T47D (cell line): ENCODE data around the gene CEP131.

Source experiments
- DNase-seq, 2 experiments: peaks; one replicate each; pipeline versions ENCODE4 v3.0.0 to v3.0.0-alpha.2; 2011 to 2012; ENCODE audit warnings: low read depth in 1 of 2, low spot score in 1 of 2
- JUND ChIP-seq: IDR thresholded peaks from 2 replicates; pipeline ENCODE4 v1.6.1; 2012; ENCODE audit warnings: low read depth
- in situ Hi-C: cut with HindIII; loops from 2 replicates; pipeline ENCODE4 v1.10.0; 2016; ENCODE audit warnings: low sequenced_read_pairs, low pct_unique_long_range_greater_than_20kb

Gene CEP131

DNA sequence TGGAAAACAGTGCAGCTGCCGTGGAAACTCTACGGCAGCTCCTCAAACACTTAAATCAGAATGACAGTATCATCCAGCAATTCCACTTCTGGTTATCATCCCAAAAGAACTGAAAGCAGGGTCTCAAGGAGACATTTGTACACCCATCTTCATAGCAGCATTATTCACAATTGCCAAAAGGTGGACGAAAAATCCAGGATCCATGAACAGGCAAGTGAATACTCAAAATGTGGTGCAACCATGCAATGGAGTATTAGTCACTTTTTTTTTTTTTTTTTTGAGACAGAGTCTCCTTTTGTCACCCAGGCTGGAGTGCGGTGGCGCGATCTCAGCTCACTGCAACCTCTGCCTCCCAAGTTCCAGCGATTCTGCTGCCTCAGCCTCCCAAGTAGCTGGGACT is 46.1 kb downstream of the CEP131 start:
- no peak for DNase-seq
- no peak for TF ChIP-seq JUND
- in situ Hi-C loops: no loop called here

DNA sequence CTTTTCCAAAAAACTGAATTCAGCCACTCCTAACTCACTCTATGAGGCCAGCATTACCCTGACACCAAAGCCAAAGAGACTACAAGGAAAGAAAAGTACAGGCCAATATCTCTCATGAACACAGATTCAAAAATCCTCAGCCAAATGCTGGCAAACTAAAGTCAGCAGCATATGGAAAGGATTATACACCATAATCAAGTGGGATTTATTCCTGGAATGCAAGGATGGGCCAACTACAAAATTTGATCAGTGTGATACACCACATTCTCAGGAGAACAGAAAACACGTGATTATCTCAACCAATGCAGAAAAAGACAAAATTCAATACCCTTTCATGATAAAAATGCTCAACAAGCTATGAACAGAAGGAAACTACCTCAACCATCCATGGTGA is 49.0 kb downstream of the CEP131 start:
- DNase-seq: no peak
- in situ Hi-C loops: no loop called here
- no peak for TF ChIP-seq JUND

DNA sequence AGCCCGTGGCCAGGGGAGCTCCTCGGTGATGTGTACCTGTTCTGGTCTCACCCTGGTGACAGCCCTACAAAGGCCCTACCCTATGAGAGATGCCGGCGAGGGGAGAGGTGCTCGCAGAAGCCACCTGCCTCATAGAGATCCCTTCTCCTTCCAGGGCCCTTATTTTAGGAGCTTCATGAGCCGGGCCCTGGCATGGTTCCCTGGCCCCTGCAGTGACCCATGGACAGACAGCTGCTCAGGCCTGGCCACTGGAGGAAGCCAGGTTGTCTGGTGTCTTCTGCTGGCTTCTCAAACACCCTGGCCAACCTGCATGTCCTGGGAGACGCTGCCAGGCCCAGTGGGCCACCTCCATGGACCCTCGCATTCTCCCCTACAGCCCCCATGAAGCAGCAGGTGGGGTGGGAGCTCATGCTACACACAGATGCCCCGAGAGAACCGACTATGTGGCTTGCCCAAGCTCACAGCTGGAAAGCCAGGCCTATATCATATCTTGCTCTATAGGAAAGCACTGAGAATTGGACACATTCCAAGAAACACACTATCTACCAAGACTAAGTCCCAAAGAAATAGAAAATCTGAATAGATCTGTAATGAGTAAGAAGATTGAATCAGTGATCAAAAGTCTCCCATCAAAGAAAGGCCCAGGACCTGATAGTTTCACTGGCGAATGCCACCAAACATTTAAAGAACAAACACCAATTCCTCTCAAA is 49.6 kb downstream of the CEP131 start:
- DNase-seq: no peak
- TF ChIP-seq JUND: no peak
- in situ Hi-C loops: no loop called here

DNA sequence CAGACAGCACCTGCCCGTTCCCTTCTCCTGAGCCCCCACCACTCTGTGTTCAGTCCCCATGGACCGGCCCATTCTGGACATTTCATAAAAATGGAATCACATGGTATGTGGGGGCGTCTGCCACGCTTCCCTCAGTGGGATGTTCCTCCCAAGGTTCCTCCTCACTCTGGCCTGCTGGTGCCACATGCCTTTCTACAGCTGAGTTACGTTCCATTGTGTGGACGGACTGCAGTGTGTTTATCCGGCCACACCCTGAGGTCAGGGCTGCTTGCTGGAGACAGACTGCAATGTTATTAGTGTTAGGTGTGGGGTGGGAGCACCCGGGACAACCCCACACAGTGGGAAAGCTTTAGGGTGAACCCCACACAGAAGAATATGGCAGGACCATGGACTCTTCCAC is 50.8 kb downstream of the CEP131 start:
- in situ Hi-C loops: no loop called here
- no peak for TF ChIP-seq JUND
- no peak for DNase-seq

DNA sequence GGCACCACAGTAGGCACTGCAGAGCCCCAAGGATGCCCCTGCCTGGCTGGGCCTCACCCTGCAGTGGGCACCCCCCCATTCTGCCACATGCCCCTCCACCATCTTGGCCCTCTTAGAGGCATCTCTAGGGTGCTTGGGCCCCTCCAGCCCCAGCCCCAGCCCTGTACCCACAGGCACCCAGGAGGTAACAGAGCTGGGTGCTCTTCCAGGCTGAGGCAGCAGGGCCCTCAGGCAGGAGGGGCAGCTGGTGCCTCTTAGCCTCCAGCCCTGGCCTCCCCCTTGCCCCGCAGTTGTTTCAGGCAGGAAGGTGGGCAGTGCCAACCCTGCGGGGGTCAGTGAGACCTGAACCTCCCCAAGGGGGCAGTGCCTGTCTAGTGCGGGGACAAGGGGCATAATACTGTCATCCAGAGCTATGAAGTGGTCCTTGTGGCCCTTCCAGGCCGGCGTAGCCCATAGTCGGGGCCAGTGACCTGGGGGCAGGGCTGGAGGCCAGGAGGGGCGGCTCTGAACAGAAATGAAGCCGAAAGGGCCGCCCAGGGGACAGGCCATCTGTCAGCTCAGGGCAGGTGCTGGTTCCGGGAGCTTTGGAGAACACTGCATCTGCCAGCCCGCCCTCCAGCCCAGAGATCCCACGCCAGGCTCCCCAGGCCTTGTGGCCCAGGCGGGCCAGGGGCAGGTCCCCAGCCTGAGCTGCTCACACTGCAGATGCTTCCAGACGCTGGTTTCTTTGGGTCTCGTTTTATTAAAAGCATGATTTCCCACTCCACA is 51.9 kb downstream of the CEP131 start:
- in situ Hi-C loops: no loop called here
- TF ChIP-seq JUND: no peak
- DNase-seq: no peak

DNA sequence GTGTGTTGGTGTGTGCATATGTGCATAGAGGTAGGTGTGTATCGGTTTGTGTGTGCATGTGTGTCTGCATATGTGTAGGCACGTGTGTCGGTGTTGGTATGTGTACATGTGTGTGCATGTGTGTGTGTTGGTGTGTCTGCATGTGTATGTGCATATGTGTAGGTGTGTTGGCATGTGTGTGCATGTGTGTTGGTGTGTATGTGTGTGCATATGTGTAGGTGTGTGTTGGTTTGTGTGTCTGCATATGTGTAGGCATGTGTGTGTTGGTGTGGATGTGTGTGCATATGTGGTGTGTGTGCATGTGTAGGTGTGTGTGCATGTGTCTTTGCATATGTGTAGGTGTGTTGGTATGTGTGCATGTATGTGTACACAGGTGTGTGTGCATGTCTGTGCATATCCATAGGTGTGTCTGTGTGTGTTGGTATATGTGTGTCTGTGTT is 52.9 kb downstream of the CEP131 start:
- in situ Hi-C loops: no loop called here
- no peak for DNase-seq
- TF ChIP-seq JUND: no peak

DNA sequence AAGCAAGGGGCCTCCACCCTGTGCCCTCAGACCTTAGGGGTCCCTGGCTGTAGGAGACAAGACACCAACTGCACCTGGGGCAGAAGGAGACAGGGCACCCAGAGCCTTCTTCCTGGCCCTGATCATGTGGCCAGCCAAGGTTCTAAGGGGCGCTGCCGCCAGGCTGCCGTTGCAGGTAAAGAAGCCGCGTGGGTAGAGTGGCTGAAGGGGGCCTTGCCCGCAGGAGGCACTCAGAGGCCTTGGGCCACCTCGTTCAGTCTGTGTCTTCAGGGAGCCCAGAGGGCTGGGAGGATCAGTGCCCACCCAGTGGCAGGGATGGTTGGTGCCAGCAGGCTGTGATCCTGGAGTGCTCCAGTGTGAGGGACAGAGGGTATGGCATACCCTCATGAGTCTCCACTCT is 55.1 kb downstream of the CEP131 start:
- TF ChIP-seq JUND: no peak
- DNase-seq: no peak
- in situ Hi-C loops: no loop called here

DNA sequence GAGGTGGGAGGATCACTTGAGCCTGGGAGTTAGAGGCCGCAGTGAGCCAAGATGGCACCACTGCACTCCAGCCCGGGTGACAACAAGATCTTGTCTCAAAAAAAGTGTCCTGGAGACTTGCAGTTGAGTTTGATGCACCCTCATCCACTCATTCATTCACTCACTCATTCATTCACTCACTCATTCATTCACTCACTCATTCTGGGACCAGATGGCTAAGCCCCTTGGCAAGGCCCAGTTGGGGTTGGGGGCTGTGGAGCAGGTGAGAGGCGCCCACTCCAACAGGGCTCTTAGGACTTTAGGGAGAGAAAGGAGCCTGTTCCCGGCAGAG is 55.6 kb downstream of the CEP131 start:
- no peak for DNase-seq
- in situ Hi-C loops: no loop called here
- no peak for TF ChIP-seq JUND

DNA sequence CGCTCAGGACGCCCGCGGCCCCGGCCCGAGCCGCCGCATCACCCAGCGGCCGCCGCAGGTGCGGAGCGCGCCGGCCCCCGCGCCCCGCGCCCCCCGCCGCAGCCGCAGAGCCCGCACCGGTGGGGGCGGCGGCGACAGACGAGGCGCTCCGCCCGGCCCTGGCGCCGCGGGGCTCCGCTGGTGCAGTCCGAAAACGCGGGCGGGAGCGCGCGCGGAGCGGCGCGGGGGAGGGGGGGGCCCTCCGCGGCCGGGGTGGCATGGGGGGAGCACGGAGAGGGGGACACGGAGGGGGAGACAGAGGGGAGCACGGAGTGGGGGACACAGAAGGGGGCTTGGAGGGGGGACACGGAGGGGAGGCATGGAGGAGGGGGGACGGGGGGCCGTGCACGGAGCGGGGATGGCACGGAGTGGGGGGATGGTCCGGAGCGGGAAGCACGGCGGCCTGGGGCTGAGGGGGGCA is 56.7 kb downstream of the CEP131 start, which contains the start of gene AATK:
Gene AATK, minus strand, starts transcription at position 189 of the 460 bp plus-strand sequence. CDS start 229 bp downstream, outside the sequence.
- in situ Hi-C loops: no loop called here
- peak in 1 of 2 experiments; percentile 63 for DNase-seq
- no peak for TF ChIP-seq JUND

DNA sequence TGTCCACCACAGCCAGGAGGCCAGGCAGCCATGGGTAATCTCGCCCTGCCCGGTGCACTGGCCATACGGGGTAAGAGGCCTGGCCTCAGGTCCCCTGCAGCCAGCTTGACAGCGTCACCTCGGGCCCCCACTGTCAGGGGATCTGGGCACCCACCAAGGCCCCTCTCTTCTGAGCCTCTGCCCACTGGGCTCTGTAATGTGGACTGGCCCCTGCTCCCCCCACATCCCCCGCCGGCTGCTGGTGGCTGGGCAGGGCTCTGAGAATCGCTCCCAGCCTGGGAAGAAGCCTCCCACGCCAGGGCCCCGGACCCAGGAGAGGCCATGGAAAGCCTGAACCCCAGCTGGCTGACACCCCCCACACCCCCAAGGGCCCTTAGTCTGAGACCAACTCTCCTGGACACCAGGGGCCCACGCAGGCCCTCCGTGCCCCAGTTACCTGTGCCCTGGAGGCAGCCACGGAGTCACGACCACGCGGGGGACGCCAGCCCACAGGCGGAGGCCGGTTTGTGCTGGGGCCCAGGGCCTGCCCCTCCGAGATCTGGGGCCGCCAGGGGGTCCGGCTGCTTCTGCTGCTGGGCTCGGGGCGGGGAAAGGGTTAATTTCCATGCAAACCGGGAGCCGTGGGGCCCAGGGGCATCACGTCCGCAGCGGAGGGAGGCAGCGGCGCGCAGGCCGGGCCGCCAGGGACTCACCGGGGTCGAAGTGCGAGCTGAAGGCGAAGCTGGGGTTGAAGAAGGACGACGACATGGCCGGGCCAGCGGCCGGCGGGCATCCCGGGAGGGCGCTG is 57.3 kb downstream of the CEP131 start, which contains the start of gene PVALEF:
Gene PVALEF, plus strand, starts transcription at position 262 of the 787 bp plus-strand sequence. CDS start 15,720 bp downstream, outside the sequence.
- no peak for TF ChIP-seq JUND
- in situ Hi-C loops: no loop called here
- DNase-seq: peak in 1 of 2 experiments; percentile 57

DNA sequence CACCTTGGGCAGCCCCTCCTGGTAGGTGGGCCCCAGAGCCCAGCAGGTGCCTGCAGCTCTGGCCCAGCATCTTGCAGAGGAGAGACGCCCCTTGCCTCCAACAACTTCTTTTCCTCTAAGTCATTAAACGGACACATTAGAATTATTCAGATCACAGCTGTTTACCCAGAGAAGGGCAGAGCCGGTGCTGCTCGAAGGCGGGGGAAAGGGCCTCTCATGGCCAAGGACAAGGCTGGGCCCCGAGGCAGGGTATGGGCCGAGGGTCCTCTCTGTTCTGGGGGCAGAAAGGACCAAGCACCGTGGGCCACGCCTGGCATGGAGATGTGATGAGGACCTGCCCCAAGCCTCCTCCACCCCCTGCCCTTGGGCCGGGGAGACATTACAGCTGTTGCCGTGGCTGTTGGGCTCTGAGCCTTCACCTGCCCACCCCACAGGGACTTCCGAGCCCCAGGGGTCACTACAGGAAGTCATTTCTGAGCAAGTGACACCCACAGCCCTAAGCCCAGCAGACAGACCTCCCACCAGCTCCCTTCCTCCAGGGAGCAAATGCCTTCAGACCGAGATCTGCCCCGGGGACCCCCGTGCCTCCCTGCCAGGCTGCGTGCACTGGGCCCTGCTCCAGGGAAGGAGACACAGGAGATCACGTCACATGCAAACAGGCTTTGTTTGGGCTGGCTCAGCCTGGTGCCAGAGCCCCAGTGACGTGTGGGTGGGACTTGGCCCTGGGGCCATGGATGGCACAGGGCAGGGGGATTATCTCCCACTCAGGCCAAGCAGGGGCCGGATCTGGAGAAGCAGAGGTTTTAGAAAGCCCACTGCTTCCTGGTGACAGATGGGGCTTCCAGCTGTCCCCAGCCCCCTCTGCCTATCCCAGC is 58.2 kb downstream of the CEP131 start:
- no peak for TF ChIP-seq JUND
- no peak for DNase-seq
- in situ Hi-C loops: no loop called here
